HCT116 (cell line): ENCODE measurements around the gene GRK5.

ENCODE experiments used
- ATF3 ChIP-seq: IDR thresholded peaks from 2 replicates; pipeline ENCODE4 v1.6.1; 2012
- CTCF ChIP-seq, 3 experiments: fragments of 200-600 bp in 1 of 3; sonication (generic) in 1 of 3; IDR thresholded peaks in 2 of 3; conservative IDR thresholded peaks in 1 of 3; 2 replicates each; pipeline ENCODE4 v1.5.1; 2012 to 2017; ENCODE audit warnings: low read depth in 2 of 3, low read length in 2 of 3, antibody characterized with exemption in 1 of 3, borderline replicate concordance in 1 of 3, control low read depth in 1 of 3, mild to moderate bottlenecking in 1 of 3, mixed read lengths in 1 of 3, mixed run types in 1 of 3, moderate library complexity in 1 of 3; ENCODE audit not compliant: insufficient read depth in 1 of 3
- EZH2phosphoT487 ChIP-seq: fragments of 200-600 bp; IDR thresholded peaks from 2 replicates; pipeline ENCODE4 v1.6.1; 2018; ENCODE audit warnings: antibody characterized with exemption, borderline replicate concordance
- POLR2A ChIP-seq: IDR thresholded peaks from 2 replicates; pipeline ENCODE4 v1.7.0; 2011; ENCODE audit warnings: borderline replicate concordance; ENCODE audit not compliant: insufficient read depth, insufficient read length; ENCODE audit errors: extremely low read depth
- REST ChIP-seq: IDR thresholded peaks from 2 replicates; pipeline ENCODE4 v1.6.1; 2012; ENCODE audit warnings: low read depth
- ZFX ChIP-seq: fragments of 450-650 bp; IDR thresholded peaks from 2 replicates; pipeline ENCODE4 v1.6.1; 2017

GRCh38 chr10:119398996-119399395, 191.6 kb downstream of the GRK5 start:
- TF ChIP-seq REST (no peak), POLR2A (no peak), CTCF (IDR thresholded peaks at IDR 0.05 in 2 of 3, conservative IDR thresholded peaks at IDR 0.05 in 1 of 3; ENCODE audit: borderline replicate concordance in 1 of 3, insufficient read depth in 1 of 3, low read depth in 2 of 3, low read length in 2 of 3) (no peak), ATF3 (no peak), EZH2phosphoT487 (no peak), ZFX (no peak)
